H9 (cell line): ENCODE data around the gene CPLX1. TPM values are rescaled to one million over a fixed set of nuclear protein-coding genes. Genes with fewer than 3 reads are reported as not detected.

Experiments
- DNase-seq: peaks from one replicate; pipeline ENCODE4 v3.0.0-alpha.2; 2017
- H2AFZ ChIP-seq: one replicate; pipeline ENCODE4 v1.6.1; 2013; ENCODE audit warnings: mild to moderate bottlenecking, low read length, control low read depth, moderate library complexity
- H2AK5ac ChIP-seq: 2 replicates; pipeline ENCODE4 v1.6.1; 2013; ENCODE audit warnings: low read length, control low read depth, mixed read lengths; ENCODE audit not compliant: insufficient read length
- H2BK120ac ChIP-seq: one replicate; pipeline ENCODE4 v1.6.1; 2013; ENCODE audit warnings: low read depth, mild to moderate bottlenecking, low read length, control low read depth, inconsistent platforms; ENCODE audit not compliant: poor library complexity, severe bottlenecking
- H2BK12ac ChIP-seq: 2 replicates; pipeline ENCODE4 v1.6.1; 2013; ENCODE audit warnings: low read length, control low read depth, mixed read lengths, low read depth; ENCODE audit not compliant: insufficient read length
- H2BK15ac ChIP-seq: 2 replicates; pipeline ENCODE4 v1.6.1; 2013; ENCODE audit warnings: low read depth, low read length, control low read depth
- H2BK20ac ChIP-seq: one replicate; pipeline ENCODE4 v1.6.1; 2013; ENCODE audit warnings: low read depth, mild to moderate bottlenecking, low read length, control low read depth, inconsistent platforms; ENCODE audit not compliant: poor library complexity, severe bottlenecking
- H2BK5ac ChIP-seq: 2 replicates; pipeline ENCODE4 v1.6.1; 2013; ENCODE audit warnings: low read length, control low read depth, mixed read lengths; ENCODE audit not compliant: insufficient read length
- H3K14ac ChIP-seq: 2 replicates; pipeline ENCODE4 v1.6.1; 2013; ENCODE audit warnings: low read length, control low read depth; ENCODE audit not compliant: insufficient read depth
- H3K18ac ChIP-seq: 2 replicates; pipeline ENCODE4 v1.6.1; 2013; ENCODE audit warnings: low read depth, mild to moderate bottlenecking, mixed read lengths, low read length, control low read depth; ENCODE audit not compliant: insufficient read length
- H3K23ac ChIP-seq: 2 replicates; pipeline ENCODE4 v1.6.1; 2013; ENCODE audit warnings: low read length, control low read depth, mixed read lengths, low read depth; ENCODE audit not compliant: insufficient read length
- H3K23me2 ChIP-seq: 2 replicates; pipeline ENCODE4 v1.6.1; 2013; ENCODE audit warnings: low read depth, mild to moderate bottlenecking, mixed read lengths, low read length, control low read depth; ENCODE audit not compliant: insufficient read length, poor library complexity, severe bottlenecking
- H3K27ac ChIP-seq: 2 replicates; pipeline ENCODE4 v1.5.1; 2013; ENCODE audit warnings: low read length, control low read depth, mixed read lengths, low read depth; ENCODE audit not compliant: insufficient read length
- H3K27me3 ChIP-seq: 2 replicates; pipeline ENCODE4 v1.6.1; 2013; ENCODE audit warnings: low read length, control low read depth, inconsistent platforms; ENCODE audit not compliant: insufficient read depth
- H3K4ac ChIP-seq: 2 replicates; pipeline ENCODE4 v1.6.1; 2013; ENCODE audit warnings: low read depth, mild to moderate bottlenecking, control low read depth, inconsistent platforms, low read length, moderate library complexity
- H3K4me1 ChIP-seq: 2 replicates; pipeline ENCODE4 v1.6.1; 2013; ENCODE audit warnings: low read length, control low read depth, inconsistent platforms; ENCODE audit not compliant: insufficient read depth
- H3K4me2 ChIP-seq: 2 replicates; pipeline ENCODE4 v1.6.1; 2013; ENCODE audit warnings: low read length, control low read depth, mixed read lengths; ENCODE audit not compliant: insufficient read length, insufficient read depth
- H3K56ac ChIP-seq: 2 replicates; pipeline ENCODE4 v1.6.1; 2013; ENCODE audit warnings: low read depth, mild to moderate bottlenecking, mixed read lengths, low read length, control low read depth; ENCODE audit not compliant: insufficient read length
- H3K79me1 ChIP-seq: 2 replicates; pipeline ENCODE4 v1.6.1; 2013; ENCODE audit warnings: low read depth, mild to moderate bottlenecking, moderate library complexity, low read length, control low read depth, inconsistent platforms; ENCODE audit not compliant: insufficient read depth, poor library complexity, severe bottlenecking
- H3K79me2 ChIP-seq: 2 replicates; pipeline ENCODE4 v1.6.1; 2013; ENCODE audit warnings: low read length, control low read depth, inconsistent platforms; ENCODE audit not compliant: insufficient read depth
- H3K9ac ChIP-seq: 2 replicates; pipeline ENCODE4 v1.6.1; 2013; ENCODE audit warnings: low read length, control low read depth, mixed read lengths; ENCODE audit not compliant: insufficient read length; ENCODE audit errors: extremely low read depth
- H3K9me3 ChIP-seq: one replicate; pipeline ENCODE4 v1.6.1; 2013; ENCODE audit warnings: low read depth, low read length, inconsistent platforms; ENCODE audit not compliant: control insufficient read depth
- H3T11ph ChIP-seq: one replicate; pipeline ENCODE4 v1.6.1; 2013; ENCODE audit warnings: mild to moderate bottlenecking, low read length, control low read depth, inconsistent platforms
- H4K20me1 ChIP-seq: one replicate; pipeline ENCODE4 v1.6.1; 2013; ENCODE audit not compliant: control insufficient read depth, insufficient read length, insufficient read depth
- H4K5ac ChIP-seq: 2 replicates; pipeline ENCODE4 v1.6.1; 2013; ENCODE audit warnings: low read depth, mild to moderate bottlenecking, mixed read lengths, low read length, control low read depth; ENCODE audit not compliant: insufficient read length
- H4K8ac ChIP-seq: replicated peaks from 2 replicates; pipeline ENCODE4 v1.6.1; 2013; ENCODE audit warnings: low read length, control low read depth, mixed read lengths, low read depth; ENCODE audit not compliant: insufficient read length
- H4K91ac ChIP-seq: 2 replicates; pipeline ENCODE4 v1.6.1; 2013; ENCODE audit warnings: low read depth, mild to moderate bottlenecking, moderate library complexity, mixed read lengths, low read length, control low read depth; ENCODE audit not compliant: insufficient read length
- H3K27ac Mint-ChIP-seq, 3 experiments: 2 replicates in 2 of 3; 3 replicates in 1 of 3; pipeline ENCODE4 v1.8.0; 2020 to 2021; ENCODE audit warnings: mixed read lengths in 3 of 3, mild to moderate bottlenecking in 1 of 3, moderate library complexity in 1 of 3
- H3K27me3 Mint-ChIP-seq: 2 replicates; pipeline ENCODE4 v1.8.0; 2021; ENCODE audit warnings: low read depth, mild to moderate bottlenecking, moderate library complexity, mixed read lengths
- H3K36me3 Mint-ChIP-seq, 3 experiments: 2 replicates in 2 of 3; 3 replicates in 1 of 3; pipeline ENCODE4 v1.8.0; 2020 to 2021; ENCODE audit warnings: low read depth in 3 of 3, mixed read lengths in 3 of 3; ENCODE audit not compliant: insufficient read depth in 1 of 3
- H3K4me1 Mint-ChIP-seq, 2 experiments: 2 replicates each; pipeline ENCODE4 v1.8.0; 2020; ENCODE audit warnings: mixed read lengths in 2 of 2
- H3K4me3 Mint-ChIP-seq, 2 experiments: 2 replicates in 1 of 2; 3 replicates in 1 of 2; pipeline ENCODE4 v1.8.0; 2020 to 2021; ENCODE audit warnings: mild to moderate bottlenecking in 2 of 2, mixed read lengths in 2 of 2, moderate library complexity in 1 of 2
- H3K9me3 Mint-ChIP-seq, 2 experiments: 2 replicates in 1 of 2; 3 replicates in 1 of 2; pipeline ENCODE4 v1.8.0; 2020; ENCODE audit warnings: mild to moderate bottlenecking in 2 of 2, mixed read lengths in 2 of 2, moderate library complexity in 1 of 2
- WGBS: extraction: QIAGEN DNeasy Blood & Tissue Kit; methylation state at CpG from one replicate; pipeline ENCODE4 v1.1.7; 2013; ENCODE audit warnings: missing lambda C conversion rate, low lambda C conversion rate, mixed read lengths; ENCODE audit not compliant: insufficient read length; ENCODE audit errors: extremely low coverage; 5-methylcytosine and 5-hydroxymethylcytosine counted together
- total RNA-seq: library from RNA; stranded (reverse); gene quantifications from 2 replicates; pipeline ENCODE4 v1.2.1, GENCODE V29; 2021
- TF ChIP-seq, protein P1 (sequence below): fragments of 200-600 bp; sonication (generic); conservative IDR thresholded peaks from 3 replicates; pipeline ENCODE4 v1.8.0; 2021; ENCODE audit warnings: antibody characterized with exemption, mild to moderate bottlenecking

CPLX1 gene
- total RNA-seq, 1 experiment from 2014 or later = 0.90 TPM

DNA sequence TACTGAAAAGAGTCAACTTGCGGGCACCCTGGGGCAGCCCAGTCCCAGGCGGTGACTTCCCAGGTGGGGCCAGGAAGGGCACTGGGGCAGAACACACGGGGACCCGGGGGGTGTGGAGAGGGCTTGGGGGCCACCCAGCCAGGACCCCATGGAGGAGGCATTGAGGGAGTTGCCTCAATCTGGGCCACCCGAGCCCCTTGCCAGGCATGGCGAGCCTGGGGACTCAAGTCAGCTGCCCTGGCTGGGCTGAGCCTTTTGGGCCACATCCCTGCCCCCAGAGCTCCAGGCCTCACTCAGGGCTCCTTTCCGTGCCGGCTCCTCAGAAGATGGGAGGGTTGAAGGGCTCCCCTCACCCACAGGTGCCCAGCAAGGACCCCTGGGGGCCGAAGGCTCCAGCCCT, 6.6 kb upstream of the CPLX1 start:
- Histone ChIP-seq H3K4me1 (no peaks in the 10 kb centered on the region), H4K8ac (no peak overlapping the region), H3K4ac (no peak overlapping the region), H3K4me2 (no peak overlapping the region), H2AK5ac (no peak overlapping the region), H4K5ac (no peak overlapping the region), H2BK120ac (no peak overlapping the region), H3K23ac (no peak overlapping the region), H3K56ac (no peak overlapping the region), H4K20me1 (no peaks in the 10 kb centered on the region), H3K27ac (no peak overlapping the region), H4K91ac (no peak overlapping the region), H3K18ac (no peak overlapping the region), H2BK5ac (no peak overlapping the region), H3K9me3 (no peaks in the 10 kb centered on the region), H3K23me2 (no peaks in the 10 kb centered on the region), H3K27me3 (peaks cover 5% of the 10 kb centered on the region; the same call in 1 of the 2 replicates), H2BK20ac (no peak overlapping the region), H2BK12ac (no peak overlapping the region), H3T11ph (no peak overlapping the region), H3K79me1 (no peaks in the 10 kb centered on the region), H3K79me2 (no peaks in the 10 kb centered on the region), H3K14ac (no peak overlapping the region), H2BK15ac (no peak overlapping the region), H2AFZ (no peak overlapping the region), H3K9ac (no peak overlapping the region)
- H3K4me1 Mint-ChIP-seq = no peaks in the 10 kb centered on the region
- no peak overlapping the region for H3K4me3 Mint-ChIP-seq
- H3K36me3 Mint-ChIP-seq = peaks cover 0 to 1% (median 0%) of the 10 kb centered on the region in 3 experiments; a peak in 1 of 7 replicates
- peaks cover 48% of the 10 kb centered on the region for H3K27me3 Mint-ChIP-seq
- H3K27ac Mint-ChIP-seq = no peak overlapping the region
- DNase-seq = no peak
- TF ChIP-seq, protein P1, sequence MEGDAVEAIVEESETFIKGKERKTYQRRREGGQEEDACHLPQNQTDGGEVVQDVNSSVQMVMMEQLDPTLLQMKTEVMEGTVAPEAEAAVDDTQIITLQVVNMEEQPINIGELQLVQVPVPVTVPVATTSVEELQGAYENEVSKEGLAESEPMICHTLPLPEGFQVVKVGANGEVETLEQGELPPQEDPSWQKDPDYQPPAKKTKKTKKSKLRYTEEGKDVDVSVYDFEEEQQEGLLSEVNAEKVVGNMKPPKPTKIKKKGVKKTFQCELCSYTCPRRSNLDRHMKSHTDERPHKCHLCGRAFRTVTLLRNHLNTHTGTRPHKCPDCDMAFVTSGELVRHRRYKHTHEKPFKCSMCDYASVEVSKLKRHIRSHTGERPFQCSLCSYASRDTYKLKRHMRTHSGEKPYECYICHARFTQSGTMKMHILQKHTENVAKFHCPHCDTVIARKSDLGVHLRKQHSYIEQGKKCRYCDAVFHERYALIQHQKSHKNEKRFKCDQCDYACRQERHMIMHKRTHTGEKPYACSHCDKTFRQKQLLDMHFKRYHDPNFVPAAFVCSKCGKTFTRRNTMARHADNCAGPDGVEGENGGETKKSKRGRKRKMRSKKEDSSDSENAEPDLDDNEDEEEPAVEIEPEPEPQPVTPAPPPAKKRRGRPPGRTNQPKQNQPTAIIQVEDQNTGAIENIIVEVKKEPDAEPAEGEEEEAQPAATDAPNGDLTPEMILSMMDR = no peak
- peaks cover 2 to 4% of the 10 kb centered on the region in 2 experiments; a peak in 4 of 5 replicates for H3K9me3 Mint-ChIP-seq
- WGBS = no CpG with 5 or more reads among the region's 9 CpGs
